Panc1 (cell line): ENCODE results near the gene SP4. TPM values are rescaled to one million over a fixed set of nuclear protein-coding genes. Genes with fewer than 3 reads are reported as not detected.

Source experiments
- ATAC-seq: fragments of 200-7000 bp; cut with Tn5 transposase; 2 replicates; pipeline ENCODE4 v1.9.1; 2020; ENCODE audit warnings: mild to moderate bottlenecking, moderate library complexity
- BruUV-seq: library from RNA; stranded (reverse); fragments of 400-500 nt; replicated peaks from 2 replicates; lab custom pipeline; 2021; lab: Mats Ljungman, UMichigan
- CTCF ChIA-PET: fragments of 300-600 bp; sonication (Branson Sonifier 250); formaldehyde crosslinking; loops from one replicate; lab custom pipeline; 2022; ENCODE audit warnings: antibody characterized with exemption; lab: Charles Lee
- POLR2A ChIA-PET: fragments of 300-600 bp; sonication (Branson Sonifier 250); formaldehyde crosslinking; loops from one replicate; lab custom pipeline; 2022; ENCODE audit warnings: antibody characterized with exemption; lab: Charles Lee
- DNase-seq: peaks from one replicate; pipeline ENCODE4 v3.0.0-alpha.2; 2010; ENCODE audit warnings: low read depth, low spot score
- H3K27ac ChIP-seq: 2 replicates; pipeline ENCODE4 v1.5.1; 2011; ENCODE audit warnings: mild to moderate bottlenecking, low read length, inconsistent platforms
- H3K27me3 ChIP-seq: fragments of 200-500 bp; sonication (Bioruptor generic); 2 replicates; pipeline ENCODE4 v1.6.0; 2014; ENCODE audit warnings: low read length, inconsistent platforms; ENCODE audit not compliant: control insufficient read depth, insufficient read depth
- H3K36me3 ChIP-seq: fragments of 200-500 bp; sonication (Bioruptor generic); 2 replicates; pipeline ENCODE4 v1.5.1; 2014; ENCODE audit warnings: inconsistent platforms, mild to moderate bottlenecking, low read length, moderate library complexity; ENCODE audit not compliant: control insufficient read depth, insufficient read depth
- H3K4me1 ChIP-seq: 2 replicates; pipeline ENCODE4 v1.5.1; 2011; ENCODE audit warnings: inconsistent platforms, mild to moderate bottlenecking, low read length, moderate library complexity; ENCODE audit not compliant: control insufficient read depth, insufficient read depth
- H3K4me3 ChIP-seq, 2 experiments: 2 replicates each; pipeline ENCODE4 v1.5.1; 2011 to 2012; ENCODE audit warnings: low read depth in 2 of 2, low read length in 2 of 2, mild to moderate bottlenecking in 2 of 2, inconsistent platforms in 1 of 2, moderate library complexity in 1 of 2
- H3K9me3 ChIP-seq: fragments of 200-500 bp; sonication (Bioruptor generic); 2 replicates; pipeline ENCODE4 v1.5.1; 2014; ENCODE audit warnings: low read depth, mild to moderate bottlenecking, inconsistent platforms, low read length, moderate library complexity; ENCODE audit not compliant: control insufficient read depth, insufficient read depth
- POLR2AphosphoS5 ChIP-seq: IDR thresholded peaks from 2 replicates; pipeline ENCODE4 v1.6.1; 2012; ENCODE audit warnings: mild to moderate bottlenecking, low read depth, low read length, moderate library complexity
- SIN3A ChIP-seq: IDR thresholded peaks from 2 replicates; pipeline ENCODE4 v1.6.1; 2012; ENCODE audit warnings: low read depth, mild to moderate bottlenecking, low read length, moderate library complexity, borderline replicate concordance; ENCODE audit not compliant: insufficient read depth
- TCF7L2 ChIP-seq: IDR thresholded peaks from 2 replicates; pipeline ENCODE4 v1.6.1; 2011; ENCODE audit warnings: mild to moderate bottlenecking, low read depth, low read length, inconsistent platforms
- in situ Hi-C: cut with HindIII; loops from 2 replicates; pipeline ENCODE4 v1.10.0; 2016; ENCODE audit warnings: low sequenced_read_pairs, low pct_unique_long_range_greater_than_20kb
- intact Hi-C: fragments of 100-400 bp; cut with micrococcal nuclease; formaldehyde crosslinking; loops from one replicate; pipeline ENCODE4 v1.10.0; 2022; ENCODE audit not compliant: unreplicated experiment
- total RNA-seq: library from RNA; stranded (reverse); gene quantifications from one replicate; pipeline ENCODE4 v1.2.1, GENCODE V29; 2021; ENCODE audit not compliant: unreplicated experiment
- TF ChIP-seq, protein P1 (sequence below), 2 experiments: IDR thresholded peaks; 2 replicates each; pipeline ENCODE4 v1.6.1; 2011 to 2012; ENCODE audit warnings: low read depth in 2 of 2, control low read depth in 1 of 2, low read length in 1 of 2, mild to moderate bottlenecking in 1 of 2, moderate library complexity in 1 of 2; ENCODE audit not compliant: insufficient read depth in 1 of 2
- TF ChIP-seq, protein P2 (sequence below): fragments of 450-650 bp; IDR thresholded peaks from 2 replicates; pipeline ENCODE4 v1.5.1; 2017; ENCODE audit warnings: mild to moderate bottlenecking

The SP4 gene
- total RNA-seq, 1 experiment from 2014 or later, result 10.4 TPM

DNA sequence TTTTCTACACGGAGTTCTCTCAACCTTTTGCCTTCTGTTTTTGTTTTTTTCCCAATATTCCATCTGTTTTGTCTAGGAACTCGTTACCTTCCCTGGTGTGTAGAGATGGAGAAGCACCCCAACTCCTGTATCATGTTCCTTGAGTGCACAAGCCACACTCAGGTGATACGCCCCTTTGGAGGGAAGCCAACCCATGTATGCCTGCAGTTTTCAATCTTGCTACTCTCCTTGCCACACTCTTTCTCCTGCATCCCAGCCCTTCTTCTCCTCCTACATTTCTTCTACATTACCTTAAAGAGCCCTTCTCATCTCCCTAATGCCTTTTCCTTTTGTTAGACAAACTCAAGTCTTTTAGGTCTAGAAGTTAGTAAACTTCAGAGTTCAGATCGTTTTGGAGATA is 10.2 kb upstream of the SP4 start:
- no peak overlapping the region for H3K4me3 ChIP-seq
- no peaks in the 10 kb centered on the region for H3K4me1 ChIP-seq
- H3K27me3 ChIP-seq, result no peaks in the 10 kb centered on the region
- DNase-seq (no peak), ATAC-seq (no peak)
- no peak overlapping the region for H3K27ac ChIP-seq
- no peak for TF ChIP-seq POLR2AphosphoS5
- no peak for TF ChIP-seq TCF7L2
- TF ChIP-seq SIN3A, result no peak
- TF ChIP-seq, protein P1, sequence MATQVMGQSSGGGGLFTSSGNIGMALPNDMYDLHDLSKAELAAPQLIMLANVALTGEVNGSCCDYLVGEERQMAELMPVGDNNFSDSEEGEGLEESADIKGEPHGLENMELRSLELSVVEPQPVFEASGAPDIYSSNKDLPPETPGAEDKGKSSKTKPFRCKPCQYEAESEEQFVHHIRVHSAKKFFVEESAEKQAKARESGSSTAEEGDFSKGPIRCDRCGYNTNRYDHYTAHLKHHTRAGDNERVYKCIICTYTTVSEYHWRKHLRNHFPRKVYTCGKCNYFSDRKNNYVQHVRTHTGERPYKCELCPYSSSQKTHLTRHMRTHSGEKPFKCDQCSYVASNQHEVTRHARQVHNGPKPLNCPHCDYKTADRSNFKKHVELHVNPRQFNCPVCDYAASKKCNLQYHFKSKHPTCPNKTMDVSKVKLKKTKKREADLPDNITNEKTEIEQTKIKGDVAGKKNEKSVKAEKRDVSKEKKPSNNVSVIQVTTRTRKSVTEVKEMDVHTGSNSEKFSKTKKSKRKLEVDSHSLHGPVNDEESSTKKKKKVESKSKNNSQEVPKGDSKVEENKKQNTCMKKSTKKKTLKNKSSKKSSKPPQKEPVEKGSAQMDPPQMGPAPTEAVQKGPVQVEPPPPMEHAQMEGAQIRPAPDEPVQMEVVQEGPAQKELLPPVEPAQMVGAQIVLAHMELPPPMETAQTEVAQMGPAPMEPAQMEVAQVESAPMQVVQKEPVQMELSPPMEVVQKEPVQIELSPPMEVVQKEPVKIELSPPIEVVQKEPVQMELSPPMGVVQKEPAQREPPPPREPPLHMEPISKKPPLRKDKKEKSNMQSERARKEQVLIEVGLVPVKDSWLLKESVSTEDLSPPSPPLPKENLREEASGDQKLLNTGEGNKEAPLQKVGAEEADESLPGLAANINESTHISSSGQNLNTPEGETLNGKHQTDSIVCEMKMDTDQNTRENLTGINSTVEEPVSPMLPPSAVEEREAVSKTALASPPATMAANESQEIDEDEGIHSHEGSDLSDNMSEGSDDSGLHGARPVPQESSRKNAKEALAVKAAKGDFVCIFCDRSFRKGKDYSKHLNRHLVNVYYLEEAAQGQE (IDR thresholded peaks at IDR 0.05; ENCODE audit: insufficient read depth in 1 of 2, low read depth in 2 of 2, low read length in 1 of 2), result no peak
- TF ChIP-seq, protein P2, sequence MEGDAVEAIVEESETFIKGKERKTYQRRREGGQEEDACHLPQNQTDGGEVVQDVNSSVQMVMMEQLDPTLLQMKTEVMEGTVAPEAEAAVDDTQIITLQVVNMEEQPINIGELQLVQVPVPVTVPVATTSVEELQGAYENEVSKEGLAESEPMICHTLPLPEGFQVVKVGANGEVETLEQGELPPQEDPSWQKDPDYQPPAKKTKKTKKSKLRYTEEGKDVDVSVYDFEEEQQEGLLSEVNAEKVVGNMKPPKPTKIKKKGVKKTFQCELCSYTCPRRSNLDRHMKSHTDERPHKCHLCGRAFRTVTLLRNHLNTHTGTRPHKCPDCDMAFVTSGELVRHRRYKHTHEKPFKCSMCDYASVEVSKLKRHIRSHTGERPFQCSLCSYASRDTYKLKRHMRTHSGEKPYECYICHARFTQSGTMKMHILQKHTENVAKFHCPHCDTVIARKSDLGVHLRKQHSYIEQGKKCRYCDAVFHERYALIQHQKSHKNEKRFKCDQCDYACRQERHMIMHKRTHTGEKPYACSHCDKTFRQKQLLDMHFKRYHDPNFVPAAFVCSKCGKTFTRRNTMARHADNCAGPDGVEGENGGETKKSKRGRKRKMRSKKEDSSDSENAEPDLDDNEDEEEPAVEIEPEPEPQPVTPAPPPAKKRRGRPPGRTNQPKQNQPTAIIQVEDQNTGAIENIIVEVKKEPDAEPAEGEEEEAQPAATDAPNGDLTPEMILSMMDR, result no peak
- intact Hi-C loops, result no loop called here
- H3K36me3 ChIP-seq, result no peaks in the 10 kb centered on the region
- POLR2A ChIA-PET, result no interaction called here
- in situ Hi-C loops, result no loop called here
- CTCF ChIA-PET, result no interaction called here
- H3K9me3 ChIP-seq, result no peaks in the 10 kb centered on the region
- no TSS peak for BruUV-seq

DNA sequence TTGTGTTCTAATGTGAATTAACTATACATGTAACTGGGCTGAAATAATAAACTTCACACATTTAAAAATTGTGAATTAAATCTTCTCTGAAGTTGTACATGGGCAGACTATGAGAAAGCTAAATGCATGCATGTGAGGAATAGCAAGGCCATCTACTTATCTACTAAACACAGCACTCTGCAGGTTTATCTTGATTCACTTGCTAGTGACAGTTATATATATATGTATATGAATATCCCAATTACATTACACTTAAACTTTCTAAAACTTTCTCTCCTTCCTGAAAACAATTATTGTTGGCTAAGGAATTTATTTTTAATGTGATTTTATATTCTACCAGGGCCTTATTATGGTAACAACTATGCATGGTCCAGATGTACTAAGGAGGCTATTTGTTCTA is 5.1 kb upstream of the SP4 start:
- ChIA-PET CTCF (interaction anchor here (0.7 kb wide), 1 partner anchor 14 kb away, joined by 14 read pairs; no protein-coding TSS in a partner anchor), POLR2A (no interaction called here)
- H3K36me3 ChIP-seq, result no peaks in the 10 kb centered on the region
- H3K4me3 ChIP-seq, result no peak overlapping the region
- peaks cover 4% of the 10 kb centered on the region; the same call in 1 of the 2 replicates for H3K4me1 ChIP-seq
- DNase-seq (no peak), ATAC-seq (no peak)
- H3K9me3 ChIP-seq, result no peaks in the 10 kb centered on the region
- H3K27me3 ChIP-seq, result no peaks in the 10 kb centered on the region
- TF ChIP-seq, protein P1 (IDR thresholded peaks at IDR 0.05; ENCODE audit: insufficient read depth in 1 of 2, low read depth in 2 of 2, low read length in 1 of 2), result no peak
- no peak for TF ChIP-seq TCF7L2
- no peak for TF ChIP-seq SIN3A
- no peak for TF ChIP-seq POLR2AphosphoS5
- TF ChIP-seq, protein P2, result no peak
- H3K27ac ChIP-seq, result no peak overlapping the region
- in situ Hi-C loops, result no loop called here
- intact Hi-C loops, result loop anchor here (10.0 kb wide), 1 partner anchor 628 kb away; no protein-coding TSS in a partner anchor
- no TSS peak for BruUV-seq
